GM18517 (cell line): Measurements from ENCODE around the gene CSDE1.
A peak's percentile ranks its signal among the peaks of the same experiment; 100 is the strongest.
"Not testable (repeated sequence)": the region's sequence is repeated elsewhere in the genome, so short reads cannot be mapped to it uniquely, and the experiment has no call there.

Experiments used
- ATAC-seq: cut with Tn5 transposase; IDR thresholded peaks from one replicate; pipeline ENCODE4 v1.9.1; 2021; ENCODE audit warnings: mild to moderate bottlenecking, moderate library complexity; ENCODE audit not compliant: unreplicated experiment

CSDE1 gene

DNA sequence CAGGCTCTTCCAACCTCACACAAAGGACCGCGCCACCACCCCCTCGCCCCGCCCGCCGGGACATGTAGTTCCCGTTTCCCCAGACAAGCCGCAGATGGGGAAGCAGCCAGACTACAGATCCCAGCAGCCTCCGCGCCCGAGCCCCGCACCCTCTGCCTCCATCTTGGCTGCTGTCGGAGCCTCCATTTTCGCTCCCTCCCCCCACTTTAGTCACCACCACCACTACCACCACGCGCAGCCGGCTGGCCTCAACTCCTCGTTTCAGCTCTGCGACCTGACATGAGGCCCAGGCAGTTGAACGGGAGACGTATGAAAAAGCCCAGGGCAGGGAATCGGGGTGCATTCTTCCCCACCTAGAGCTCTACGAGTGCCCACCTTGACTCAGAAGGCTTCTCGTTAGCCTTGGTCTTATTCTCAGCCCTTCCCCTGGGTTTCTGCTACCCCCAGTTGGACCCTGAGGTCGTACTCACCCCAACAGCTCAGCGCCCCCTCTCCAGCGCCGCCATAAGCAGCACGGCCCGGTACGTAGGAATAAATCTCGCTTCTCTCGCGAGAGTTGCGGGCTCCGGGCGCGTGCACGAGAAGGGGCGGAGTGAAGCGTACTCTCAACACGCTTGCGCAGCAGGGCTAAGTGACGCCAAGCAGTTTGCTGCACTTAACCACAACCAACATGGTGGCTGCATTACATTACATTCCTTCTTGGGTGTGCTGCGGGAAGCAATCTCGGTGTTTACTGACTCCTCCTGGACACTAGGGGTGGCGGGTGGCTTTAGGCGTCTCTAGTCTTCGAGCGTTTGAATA, at the start of gene CSDE1:
Gene CSDE1, minus strand, starts transcription at position 530 of the 801 bp plus-strand sequence. CDS start 18,094 bp downstream, outside the sequence.
- peak; percentile 65 for ATAC-seq

DNA sequence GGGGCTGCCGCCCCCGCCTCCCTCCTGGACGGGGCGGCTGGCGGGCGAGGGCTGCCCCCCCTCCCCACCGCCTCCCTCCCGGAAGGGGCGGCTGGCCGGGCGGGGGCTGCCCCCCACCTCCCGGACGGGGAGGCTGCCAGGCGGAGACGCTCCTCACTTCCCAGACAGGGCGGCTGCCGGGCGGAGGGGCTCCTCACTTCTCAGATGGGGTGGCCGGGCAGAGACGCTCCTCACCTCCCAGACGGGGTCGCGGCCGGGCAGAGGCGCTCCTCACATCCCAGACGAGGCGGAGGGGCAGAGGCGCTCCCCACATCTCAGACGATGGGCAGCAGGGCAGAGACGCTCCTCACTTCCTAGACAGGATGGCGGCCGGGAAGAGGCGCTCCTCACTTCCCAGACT, 46.7 kb upstream of the CSDE1 start:
- ATAC-seq: not testable (repeated sequence)

DNA sequence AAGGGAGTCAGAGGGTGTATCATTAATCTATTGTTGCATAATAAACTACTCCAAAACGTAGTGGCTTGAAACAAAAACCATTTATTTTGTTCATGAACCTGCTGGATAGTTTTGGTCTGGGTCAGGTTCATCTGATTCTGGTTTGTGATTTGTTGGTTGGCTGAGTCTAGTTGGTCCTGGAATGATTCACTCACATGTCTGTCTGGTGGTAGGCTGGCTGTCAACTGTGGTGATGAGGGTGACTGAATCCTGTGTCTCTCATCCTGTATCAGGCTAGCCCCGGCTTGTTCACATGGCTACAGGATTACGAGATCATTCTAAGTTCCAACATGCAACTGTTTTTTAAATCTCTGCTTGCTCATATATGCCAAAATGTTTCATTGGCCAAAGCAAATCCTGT, 45.2 kb upstream of the CSDE1 start:
- ATAC-seq: no peak

DNA sequence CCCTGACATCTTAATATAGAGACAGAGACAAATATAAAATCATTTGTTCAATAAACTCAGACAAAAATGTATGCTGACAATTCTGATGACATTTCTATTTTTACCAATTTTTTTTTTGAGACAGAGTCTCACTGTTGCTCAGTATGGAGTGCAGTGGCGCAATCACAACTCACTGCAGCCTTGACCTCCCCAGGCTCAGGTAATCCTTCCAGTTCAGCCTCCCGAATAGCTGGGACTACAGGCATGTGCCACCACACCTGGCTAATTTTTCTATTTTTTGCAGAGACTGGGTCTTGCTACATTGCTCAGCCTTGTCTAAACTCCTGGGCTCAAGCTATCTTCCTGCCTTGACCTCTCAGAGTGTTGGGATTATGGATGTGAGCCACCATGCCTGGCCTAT, 36.3 kb upstream of the CSDE1 start:
- ATAC-seq: no peak

DNA sequence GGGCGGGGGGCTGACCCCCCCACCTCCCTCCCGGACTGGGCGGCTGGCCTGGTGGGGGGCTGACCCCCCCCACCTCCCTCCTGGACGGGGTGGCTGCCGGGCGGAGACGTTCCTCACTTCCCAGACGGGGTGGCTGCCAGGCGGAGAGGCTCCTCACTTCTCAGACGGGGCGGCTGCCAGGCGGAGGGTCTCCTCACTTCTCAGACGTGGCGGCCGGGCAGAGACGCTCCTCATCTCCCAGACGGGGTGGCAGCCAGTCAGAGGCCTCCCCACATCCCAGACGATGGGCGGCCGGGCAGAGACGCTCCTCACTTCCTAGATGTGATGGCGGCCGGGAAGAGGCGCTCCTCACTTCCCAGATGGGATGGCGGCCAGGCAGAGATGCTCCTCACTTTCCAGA, 32.8 kb upstream of the CSDE1 start:
- ATAC-seq: not testable (repeated sequence)

DNA sequence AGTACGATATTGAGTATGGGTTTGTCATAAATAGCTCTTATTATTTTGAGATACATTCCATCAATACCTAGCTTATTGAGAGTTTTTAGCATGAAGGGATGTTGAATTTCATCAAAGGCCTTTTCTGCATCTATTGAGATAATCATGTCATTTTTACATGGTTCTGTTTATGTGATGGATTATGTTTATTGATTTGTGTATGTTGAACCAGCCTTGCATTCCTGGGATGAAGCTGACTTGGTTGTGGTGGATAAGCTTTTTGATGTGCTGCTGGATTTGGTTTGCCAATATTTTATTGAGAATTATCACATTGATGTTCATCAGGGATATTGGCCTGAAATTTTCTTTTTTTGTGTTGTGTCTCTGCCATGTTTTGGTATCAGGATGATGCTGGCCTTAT, 28.7 kb upstream of the CSDE1 start:
- ATAC-seq: not testable (repeated sequence)

DNA sequence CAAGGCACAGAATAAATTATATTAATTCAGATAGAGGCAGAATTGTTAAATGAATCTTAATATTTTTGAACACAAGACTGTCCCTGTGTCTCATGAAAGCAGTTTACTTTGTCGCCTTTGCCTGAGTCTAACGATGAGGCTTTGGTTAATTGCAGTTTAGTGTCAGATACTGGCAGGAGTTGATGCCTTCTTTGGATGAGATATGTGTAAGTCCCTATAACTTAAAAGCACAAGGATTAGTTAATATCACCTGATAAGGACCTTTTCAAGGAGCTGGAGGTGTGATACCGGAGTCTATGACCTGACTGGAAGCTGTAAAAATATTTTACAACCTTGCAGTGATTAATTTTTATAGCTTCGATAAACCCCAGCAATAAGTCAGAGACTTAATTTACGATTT, 24.7 kb upstream of the CSDE1 start:
- ATAC-seq: no peak

DNA sequence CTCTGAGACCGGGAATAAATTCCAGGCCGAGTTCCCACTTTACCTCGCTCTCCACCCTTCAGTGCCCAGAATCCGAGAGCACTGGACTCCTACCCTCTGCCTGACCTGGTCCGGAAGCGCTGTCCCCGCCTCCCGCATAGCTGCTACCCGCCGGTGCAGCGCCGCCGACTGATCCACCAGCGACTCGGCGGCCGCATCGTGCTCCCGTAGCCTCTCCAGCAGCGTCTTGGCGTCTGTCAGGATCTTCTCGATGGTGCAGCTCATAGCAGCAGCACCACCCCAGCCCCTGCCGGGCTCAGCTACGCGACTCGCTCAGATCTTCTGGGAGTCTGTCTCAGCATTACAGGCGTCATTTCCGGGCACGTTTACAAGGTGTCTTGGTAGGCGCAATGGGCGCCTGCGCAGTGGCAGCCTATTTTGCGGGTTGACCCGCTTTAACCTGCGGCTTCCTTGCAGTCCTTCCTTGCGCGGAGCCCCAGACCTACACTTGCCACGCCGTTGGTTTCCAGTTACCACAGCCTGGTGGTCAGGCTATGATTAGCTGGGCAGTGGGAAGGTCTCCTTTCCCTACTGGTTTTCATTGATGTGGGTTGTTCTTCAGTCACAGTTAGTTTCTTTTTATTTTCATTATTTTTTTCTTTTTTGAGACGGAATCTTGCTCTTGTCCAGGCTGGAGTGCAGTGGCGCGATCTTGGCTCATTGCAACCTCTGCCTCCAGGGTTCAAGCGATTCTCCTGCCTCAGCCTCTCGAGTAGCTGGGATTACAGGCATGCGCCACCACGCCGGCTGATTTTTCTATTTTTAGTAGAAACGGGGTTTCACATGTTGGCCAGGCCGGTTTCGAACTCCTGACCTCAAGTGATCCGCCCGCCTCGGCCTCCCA, 22.8 kb upstream of the CSDE1 start, which contains the start of gene SIKE1:
Gene SIKE1, minus strand, starts transcription at position 342 of the 883 bp plus-strand sequence. Its CDS starts 78 bp downstream, at position 264.
- ATAC-seq: peak; percentile 97

DNA sequence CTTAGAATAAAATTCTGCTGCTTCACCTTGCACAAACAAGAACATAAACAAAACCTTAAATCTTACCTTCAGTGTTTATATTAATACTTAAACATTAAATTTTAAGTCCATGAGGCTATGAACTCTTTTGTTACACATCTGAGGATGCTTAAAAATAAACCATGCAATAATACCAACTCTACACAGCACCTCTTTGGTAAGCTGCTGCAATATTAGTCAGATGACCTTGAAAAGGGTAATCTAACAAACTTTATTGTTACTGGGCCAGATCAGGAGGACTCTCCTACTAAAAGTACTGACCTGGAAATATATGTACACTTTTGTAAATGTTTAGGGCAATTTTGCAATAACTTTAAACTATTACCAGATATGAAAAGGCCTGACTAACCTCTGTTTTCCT, 21.9 kb upstream of the CSDE1 start:
- no peak for ATAC-seq

DNA sequence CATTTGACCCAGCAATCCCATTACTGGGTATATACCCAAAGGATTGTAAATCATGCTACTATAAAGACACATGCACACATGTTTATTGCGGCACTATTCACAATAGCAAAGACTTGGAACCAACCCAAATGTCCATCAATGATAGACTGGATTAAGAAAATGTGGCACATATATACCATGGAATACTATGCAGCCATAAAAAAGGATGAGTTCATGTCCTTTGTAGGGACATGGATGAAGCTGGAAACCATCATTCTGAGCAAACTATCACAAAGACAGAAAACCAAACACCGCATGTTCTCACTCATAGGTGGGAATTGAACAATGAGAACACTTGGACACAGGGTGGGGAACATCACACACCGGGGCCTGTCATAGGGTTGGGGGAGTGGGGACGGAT, 18.9 kb upstream of the CSDE1 start:
- ATAC-seq: not testable (repeated sequence)

DNA sequence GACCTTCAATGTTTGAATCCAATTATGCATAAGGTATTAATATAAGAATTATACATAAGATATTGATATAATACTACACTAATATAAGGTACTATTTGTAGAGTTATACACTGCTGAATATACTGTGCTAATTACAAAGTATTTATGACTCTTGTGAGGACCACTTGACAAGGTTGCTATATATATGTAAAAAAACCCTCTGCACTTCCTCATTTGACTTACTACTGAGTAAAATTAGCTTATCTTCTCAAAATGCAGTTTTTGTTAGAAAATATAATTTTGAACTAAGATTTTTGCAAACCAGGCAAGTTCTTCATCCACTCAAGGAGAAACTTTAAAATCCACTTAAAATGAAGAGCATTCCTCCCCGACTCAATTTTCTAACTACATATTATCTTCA, 14.2 kb upstream of the CSDE1 start:
- no peak for ATAC-seq

DNA sequence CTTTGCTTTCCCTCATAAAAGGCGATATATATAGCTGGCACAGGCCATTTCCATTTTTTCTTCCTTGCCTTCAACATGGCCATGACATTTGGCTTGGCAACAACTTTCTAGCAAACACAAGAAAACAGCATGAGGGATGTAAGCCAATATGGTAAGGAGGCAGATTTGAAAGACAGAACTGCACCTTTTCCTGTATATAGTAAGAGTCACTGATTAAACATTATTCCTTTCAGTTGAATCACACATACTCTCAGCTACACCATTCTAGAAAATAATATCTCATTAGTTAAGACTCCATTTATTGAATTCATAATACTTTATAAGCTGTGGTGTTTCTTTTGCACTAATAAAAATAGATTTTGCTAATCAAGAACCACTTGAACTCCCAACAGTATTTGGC, 13.2 kb upstream of the CSDE1 start:
- no peak for ATAC-seq

DNA sequence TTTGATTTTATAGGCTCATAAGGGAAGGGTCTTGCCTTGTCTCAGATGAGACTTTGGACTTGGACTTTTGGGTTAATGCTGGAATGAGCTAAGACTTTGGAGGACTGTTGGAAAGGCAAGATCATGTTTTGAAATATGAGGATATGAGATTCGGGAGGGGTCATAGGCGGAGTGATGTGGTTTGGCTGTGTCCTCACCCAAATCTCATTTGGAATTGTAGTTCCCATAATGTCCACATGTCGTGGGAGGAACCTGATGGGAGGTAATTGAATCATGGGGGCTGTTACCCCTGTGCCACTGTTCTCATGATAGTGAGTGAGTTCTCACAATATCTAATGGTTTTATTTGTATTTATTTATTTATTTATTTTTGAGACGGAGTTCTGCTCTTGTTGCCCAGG, 6.9 kb upstream of the CSDE1 start:
- ATAC-seq: no peak

DNA sequence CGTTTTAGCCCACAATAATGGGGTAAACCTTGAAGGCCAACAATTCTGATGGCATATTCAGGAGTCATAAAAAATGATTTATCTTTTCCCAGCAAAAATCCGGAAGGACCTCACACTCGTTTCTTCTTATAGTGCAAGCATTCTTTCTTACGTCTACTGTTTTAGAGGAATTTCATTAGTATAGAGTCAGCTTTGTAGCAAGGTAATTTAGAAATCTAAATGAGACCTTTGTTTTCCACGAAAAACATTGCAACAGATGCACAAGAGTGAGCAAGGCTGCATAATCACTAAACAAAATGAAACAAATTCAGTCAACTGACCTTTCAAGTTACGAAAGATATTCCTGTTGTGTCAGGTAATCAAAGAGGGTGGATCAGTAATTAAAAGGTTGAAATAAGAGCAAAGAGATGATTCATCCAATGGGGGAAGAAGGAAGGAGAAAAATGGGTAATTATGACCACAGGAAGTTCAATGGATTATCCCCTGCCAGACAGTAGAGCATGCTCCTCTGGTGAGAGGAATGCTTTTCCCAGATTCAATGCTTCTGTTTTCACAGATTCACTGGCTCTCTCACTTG, 560 bp upstream of the CSDE1 start:
- no peak for ATAC-seq

DNA sequence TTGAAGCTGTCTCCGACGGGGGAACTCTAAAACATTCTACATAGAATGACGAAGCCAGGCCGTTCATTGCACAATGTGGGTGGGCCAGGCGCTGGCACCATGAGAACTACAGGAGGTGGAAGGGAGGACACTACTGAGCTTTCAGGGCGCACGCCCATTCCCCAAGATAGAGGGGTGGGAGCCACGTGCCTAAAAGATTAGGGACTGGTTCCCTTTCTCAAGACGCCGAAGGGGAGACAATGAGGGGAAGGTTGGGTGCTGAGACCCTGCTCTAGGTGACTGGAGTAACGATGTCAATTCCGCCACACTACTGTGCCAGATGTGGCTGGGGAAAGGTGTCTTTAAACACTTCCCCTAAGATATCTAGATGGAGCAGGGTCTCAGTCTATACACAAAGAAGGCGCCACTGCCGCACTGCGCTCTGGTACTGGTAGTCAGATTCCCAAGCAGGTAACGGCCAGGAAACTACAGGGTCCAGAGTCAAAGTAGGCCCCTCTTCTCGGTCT, 782 bp downstream of the CSDE1 start:
- peak; percentile 8 for ATAC-seq

DNA sequence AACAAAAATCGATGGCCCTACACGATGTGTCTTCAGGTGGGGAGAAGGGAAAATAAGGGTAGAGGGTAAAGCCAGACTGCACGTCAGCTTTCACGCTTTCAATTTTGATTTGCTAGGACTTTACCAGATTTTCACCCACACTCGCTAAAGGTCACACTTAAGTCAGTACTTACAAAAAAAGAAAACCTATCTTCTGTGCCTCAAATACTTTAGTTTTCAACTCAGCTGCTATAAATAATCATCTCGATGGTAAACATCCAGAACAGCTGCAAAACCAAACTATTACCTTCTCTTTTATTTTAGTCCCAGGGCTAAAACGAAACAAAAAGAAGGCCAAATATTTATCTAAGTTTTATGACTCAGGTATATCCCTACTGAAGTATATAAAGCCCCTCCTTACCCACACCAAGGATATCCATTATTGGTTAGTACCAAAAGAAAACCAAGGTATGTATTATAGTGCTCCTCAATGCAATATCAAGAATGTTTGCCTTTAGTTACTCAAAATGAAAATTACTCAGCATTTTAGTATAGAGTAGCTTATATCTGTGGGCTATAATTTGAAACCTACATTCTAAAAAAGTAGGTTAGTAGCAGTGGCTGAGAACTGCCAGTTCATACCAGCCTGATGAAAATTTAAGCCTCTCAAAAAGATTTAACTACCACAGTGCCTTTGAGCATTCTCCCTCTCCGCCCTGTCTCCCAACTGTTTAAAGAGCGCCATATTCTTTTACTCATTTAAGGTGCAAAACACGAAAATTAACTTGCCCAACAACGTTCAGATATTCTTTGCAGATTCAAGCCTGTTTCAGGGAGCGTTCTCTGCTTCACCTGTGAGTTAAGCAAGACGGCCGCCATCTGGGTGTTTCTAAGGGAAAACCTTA, 1.5 kb downstream of the CSDE1 start:
- ATAC-seq: peak; percentile 69

DNA sequence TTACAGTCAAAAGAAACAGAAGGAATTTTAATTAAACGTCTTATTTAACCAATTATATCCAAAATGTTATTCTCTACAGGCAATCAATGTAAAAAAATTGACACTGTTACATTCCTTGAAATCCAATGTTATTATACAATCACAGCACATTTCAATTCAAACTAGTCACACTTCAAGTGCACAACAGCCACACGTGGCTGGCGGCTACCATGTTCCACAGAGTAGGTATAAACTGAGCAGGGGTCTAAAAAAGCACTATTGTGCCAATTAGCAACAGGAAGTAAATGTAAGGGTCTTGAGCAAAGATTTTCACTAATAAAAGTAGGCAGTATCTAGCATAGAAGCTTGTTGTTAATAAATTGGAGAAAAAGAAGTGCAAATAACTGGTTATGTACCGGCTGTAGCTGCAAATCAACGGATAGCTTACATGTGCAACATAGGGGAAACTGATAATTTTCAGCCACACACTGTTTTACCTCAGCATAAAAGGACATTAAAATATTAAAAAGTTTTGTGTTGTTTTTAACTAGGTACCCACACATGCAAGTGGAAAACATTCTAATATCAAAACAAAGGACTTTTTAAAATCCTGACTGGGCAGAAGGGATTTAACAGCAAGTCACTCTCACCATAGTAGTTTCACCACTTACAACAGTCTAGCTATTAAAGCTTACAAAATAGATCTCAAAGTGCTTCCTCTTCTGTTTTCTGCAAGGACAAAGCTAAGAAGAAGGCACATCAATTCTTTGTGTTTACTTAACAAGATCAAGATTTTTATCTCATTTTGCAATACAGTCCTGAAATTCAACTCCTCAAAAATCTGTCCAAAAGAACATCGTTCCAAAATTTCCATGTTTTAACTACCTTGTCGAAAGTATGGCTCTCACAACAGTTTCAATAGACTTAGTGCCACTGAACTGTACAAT, 2.5 kb downstream of the CSDE1 start:
- no peak for ATAC-seq

DNA sequence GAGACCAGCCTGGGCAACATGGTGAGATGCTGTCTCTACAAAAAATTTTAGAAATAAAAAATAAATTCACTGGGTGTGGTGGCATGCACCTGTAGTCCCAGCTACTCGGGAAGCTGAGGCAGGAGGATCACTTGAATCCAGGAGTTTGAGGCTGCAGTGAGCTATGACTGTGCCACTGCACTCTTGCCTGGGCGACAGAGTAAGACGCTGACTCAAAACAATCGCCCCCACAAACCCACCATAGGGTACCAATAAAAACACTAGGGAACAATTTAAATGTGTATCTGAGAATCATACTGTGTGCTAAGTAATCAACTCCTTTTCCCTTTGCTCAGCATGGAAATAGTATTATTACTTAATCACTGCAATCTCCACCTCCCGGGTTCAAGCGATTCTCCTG, 4.1 kb downstream of the CSDE1 start:
- not testable (repeated sequence) for ATAC-seq

DNA sequence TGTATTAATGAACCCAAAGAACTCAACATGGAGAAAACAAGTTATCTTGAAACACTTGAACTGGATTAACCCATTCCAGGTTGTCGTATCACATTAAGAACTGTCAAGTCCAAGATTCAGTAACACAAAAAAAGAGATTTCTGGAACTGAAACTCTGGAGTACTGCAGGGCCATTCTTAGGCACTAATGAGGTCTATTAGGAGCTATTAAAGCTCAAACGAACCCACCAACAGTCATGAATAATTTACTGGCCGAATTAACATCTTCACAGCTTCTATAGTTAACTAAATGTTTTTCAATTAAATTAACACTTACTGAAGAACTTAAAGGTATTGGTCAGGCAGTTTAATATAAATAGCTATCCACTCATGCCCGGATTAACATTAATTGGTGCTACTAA, 4.6 kb downstream of the CSDE1 start:
- ATAC-seq: no peak
